ENCODE data around the gene MRTFA. TPM values are rescaled to one million over a fixed set of nuclear protein-coding genes. Genes with fewer than 3 reads are reported as not detected.
A peak's percentile ranks its signal among the peaks of the same experiment; 100 is the strongest.

MRTFA gene
- total and polyA plus RNA-seq, 9 of the 15 experiments (the other 6 are each of a cell fraction or from before 2014, with no cell fraction given) = 0.84 to 21.1 (median 3.7) TPM

GRCh38 chr22:40469181-40469580 lies 167.3 kb downstream of the MRTFA start (continued):
- TF ChIP-seq, protein P1, sequence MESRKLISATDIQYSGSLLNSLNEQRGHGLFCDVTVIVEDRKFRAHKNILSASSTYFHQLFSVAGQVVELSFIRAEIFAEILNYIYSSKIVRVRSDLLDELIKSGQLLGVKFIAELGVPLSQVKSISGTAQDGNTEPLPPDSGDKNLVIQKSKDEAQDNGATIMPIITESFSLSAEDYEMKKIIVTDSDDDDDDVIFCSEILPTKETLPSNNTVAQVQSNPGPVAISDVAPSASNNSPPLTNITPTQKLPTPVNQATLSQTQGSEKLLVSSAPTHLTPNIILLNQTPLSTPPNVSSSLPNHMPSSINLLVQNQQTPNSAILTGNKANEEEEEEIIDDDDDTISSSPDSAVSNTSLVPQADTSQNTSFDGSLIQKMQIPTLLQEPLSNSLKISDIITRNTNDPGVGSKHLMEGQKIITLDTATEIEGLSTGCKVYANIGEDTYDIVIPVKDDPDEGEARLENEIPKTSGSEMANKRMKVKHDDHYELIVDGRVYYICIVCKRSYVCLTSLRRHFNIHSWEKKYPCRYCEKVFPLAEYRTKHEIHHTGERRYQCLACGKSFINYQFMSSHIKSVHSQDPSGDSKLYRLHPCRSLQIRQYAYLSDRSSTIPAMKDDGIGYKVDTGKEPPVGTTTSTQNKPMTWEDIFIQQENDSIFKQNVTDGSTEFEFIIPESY (CRISPR knock-in tag; IDR thresholded peaks at IDR 0.05) = no peak
- TF ChIP-seq CCNT2 (IDR thresholded peaks at IDR 0.05; ENCODE audit: borderline replicate concordance, extremely low read depth, insufficient read length, low read depth, low read length) = no peak
- TF ChIP-seq ZBTB17 (CRISPR knock-in tag; IDR thresholded peaks at IDR 0.05) = no peak
- TF ChIP-seq, protein P2, sequence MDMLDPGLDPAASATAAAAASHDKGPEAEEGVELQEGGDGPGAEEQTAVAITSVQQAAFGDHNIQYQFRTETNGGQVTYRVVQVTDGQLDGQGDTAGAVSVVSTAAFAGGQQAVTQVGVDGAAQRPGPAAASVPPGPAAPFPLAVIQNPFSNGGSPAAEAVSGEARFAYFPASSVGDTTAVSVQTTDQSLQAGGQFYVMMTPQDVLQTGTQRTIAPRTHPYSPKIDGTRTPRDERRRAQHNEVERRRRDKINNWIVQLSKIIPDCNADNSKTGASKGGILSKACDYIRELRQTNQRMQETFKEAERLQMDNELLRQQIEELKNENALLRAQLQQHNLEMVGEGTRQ (CRISPR knock-in tag; IDR thresholded peaks at IDR 0.05) = 0 out of 2 replicates have a peak, but pooled peaks have one; percentile 16
- no peak for TF ChIP-seq PRMT5 (CRISPR knock-in tag; IDR thresholded peaks at IDR 0.05)
- TF ChIP-seq, protein P3, sequence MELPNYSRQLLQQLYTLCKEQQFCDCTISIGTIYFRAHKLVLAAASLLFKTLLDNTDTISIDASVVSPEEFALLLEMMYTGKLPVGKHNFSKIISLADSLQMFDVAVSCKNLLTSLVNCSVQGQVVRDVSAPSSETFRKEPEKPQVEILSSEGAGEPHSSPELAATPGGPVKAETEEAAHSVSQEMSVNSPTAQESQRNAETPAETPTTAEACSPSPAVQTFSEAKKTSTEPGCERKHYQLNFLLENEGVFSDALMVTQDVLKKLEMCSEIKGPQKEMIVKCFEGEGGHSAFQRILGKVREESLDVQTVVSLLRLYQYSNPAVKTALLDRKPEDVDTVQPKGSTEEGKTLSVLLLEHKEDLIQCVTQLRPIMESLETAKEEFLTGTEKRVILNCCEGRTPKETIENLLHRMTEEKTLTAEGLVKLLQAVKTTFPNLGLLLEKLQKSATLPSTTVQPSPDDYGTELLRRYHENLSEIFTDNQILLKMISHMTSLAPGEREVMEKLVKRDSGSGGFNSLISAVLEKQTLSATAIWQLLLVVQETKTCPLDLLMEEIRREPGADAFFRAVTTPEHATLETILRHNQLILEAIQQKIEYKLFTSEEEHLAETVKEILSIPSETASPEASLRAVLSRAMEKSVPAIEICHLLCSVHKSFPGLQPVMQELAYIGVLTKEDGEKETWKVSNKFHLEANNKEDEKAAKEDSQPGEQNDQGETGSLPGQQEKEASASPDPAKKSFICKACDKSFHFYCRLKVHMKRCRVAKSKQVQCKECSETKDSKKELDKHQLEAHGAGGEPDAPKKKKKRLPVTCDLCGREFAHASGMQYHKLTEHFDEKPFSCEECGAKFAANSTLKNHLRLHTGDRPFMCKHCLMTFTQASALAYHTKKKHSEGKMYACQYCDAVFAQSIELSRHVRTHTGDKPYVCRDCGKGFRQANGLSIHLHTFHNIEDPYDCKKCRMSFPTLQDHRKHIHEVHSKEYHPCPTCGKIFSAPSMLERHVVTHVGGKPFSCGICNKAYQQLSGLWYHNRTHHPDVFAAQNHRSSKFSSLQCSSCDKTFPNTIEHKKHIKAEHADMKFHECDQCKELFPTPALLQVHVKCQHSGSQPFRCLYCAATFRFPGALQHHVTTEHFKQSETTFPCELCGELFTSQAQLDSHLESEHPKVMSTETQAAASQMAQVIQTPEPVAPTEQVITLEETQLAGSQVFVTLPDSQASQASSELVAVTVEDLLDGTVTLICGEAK (IDR thresholded peaks at IDR 0.05) = no peak
- TF ChIP-seq, protein P3 (CRISPR knock-in tag; IDR thresholded peaks at IDR 0.05) = no peak
- no peak for TF ChIP-seq NR1H2 (CRISPR knock-in tag; IDR thresholded peaks at IDR 0.05)
- TF ChIP-seq RUNX1 (IDR thresholded peaks at IDR 0.05; ENCODE audit: low read depth) = no peak
- no peak for TF ChIP-seq RAD21 (CRISPR knock-in tag; conservative IDR thresholded peaks at IDR 0.05 in 1 of 2, IDR thresholded peaks at IDR 0.05 in 1 of 2)
- TF ChIP-seq MEF2A (IDR thresholded peaks at IDR 0.05; ENCODE audit: control insufficient read depth, low read depth, low read length) = no peak
- TF ChIP-seq HMGN3 (IDR thresholded peaks at IDR 0.05; ENCODE audit: borderline replicate concordance, extremely low read depth, insufficient read length, low read depth, low read length) = no peak
- TF ChIP-seq, protein P4, sequence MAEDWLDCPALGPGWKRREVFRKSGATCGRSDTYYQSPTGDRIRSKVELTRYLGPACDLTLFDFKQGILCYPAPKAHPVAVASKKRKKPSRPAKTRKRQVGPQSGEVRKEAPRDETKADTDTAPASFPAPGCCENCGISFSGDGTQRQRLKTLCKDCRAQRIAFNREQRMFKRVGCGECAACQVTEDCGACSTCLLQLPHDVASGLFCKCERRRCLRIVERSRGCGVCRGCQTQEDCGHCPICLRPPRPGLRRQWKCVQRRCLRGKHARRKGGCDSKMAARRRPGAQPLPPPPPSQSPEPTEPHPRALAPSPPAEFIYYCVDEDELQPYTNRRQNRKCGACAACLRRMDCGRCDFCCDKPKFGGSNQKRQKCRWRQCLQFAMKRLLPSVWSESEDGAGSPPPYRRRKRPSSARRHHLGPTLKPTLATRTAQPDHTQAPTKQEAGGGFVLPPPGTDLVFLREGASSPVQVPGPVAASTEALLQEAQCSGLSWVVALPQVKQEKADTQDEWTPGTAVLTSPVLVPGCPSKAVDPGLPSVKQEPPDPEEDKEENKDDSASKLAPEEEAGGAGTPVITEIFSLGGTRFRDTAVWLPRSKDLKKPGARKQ (CRISPR knock-in tag; IDR thresholded peaks at IDR 0.05) = no peak
- TF ChIP-seq NRF1 (conservative IDR thresholded peaks at IDR 0.05 in 1 of 2, IDR thresholded peaks at IDR 0.05 in 1 of 2) = peak; percentile 45 to 50; a peak in 3 of 4 replicates
